ENCODE data around the gene TRPV6. TPM values are rescaled to one million over a fixed set of nuclear protein-coding genes. Genes with fewer than 3 reads are reported as not detected.

The TRPV6 gene
- total RNA-seq, 2 experiments from 2014 or later: not detected

- ATAC-seq: no peak
Measured at GRCh38 chr7:142878315-142878714, 7.2 kb downstream of the TRPV6 start.

GRCh38 chr7:142876991-142877910 lies 8.3 kb downstream of the TRPV6 start:
- POLR2A ChIA-PET: no interaction called here
- Mint-ChIP-seq H3K27me3 (no peaks in the 10 kb centered on the region), H3K36me3 (ENCODE audit: low read depth) (no peaks in the 10 kb centered on the region), H3K27ac (no peak overlapping the region), H3K4me1 (ENCODE audit: low read depth) (no peaks in the 10 kb centered on the region), H3K9me3 (no peaks in the 10 kb centered on the region), H3K4me3 (no peak overlapping the region)
- no peak for TF ChIP-seq CTCF (IDR thresholded peaks at IDR 0.05)
- CTCF ChIA-PET: no interaction called here
- intact Hi-C loops (cut with micrococcal nuclease): loop anchor here (10.0 kb wide), 1 partner anchor 338 kb away; no protein-coding TSS in a partner anchor
- DNase-seq: no peak
- no peak for ATAC-seq

More at GRCh38 chr7:142878315-142878714, 7.2 kb downstream of the TRPV6 start:
- intact Hi-C loops (cut with micrococcal nuclease): loop anchor here (10.0 kb wide), 1 partner anchor 336 kb away; no protein-coding TSS in a partner anchor
- Mint-ChIP-seq H3K4me3 (no peak overlapping the region), H3K9me3 (no peaks in the 10 kb centered on the region), H3K27me3 (no peaks in the 10 kb centered on the region), H3K4me1 (ENCODE audit: low read depth) (no peaks in the 10 kb centered on the region), H3K36me3 (ENCODE audit: low read depth) (no peaks in the 10 kb centered on the region), H3K27ac (no peak overlapping the region)
- CTCF ChIA-PET: interaction anchor here (1.1 to 5.3 kb wide), 3 partner anchors 12 to 337 kb away, joined by 3 to 55 read pairs (median 24); no protein-coding TSS in a partner anchor
- no peak for TF ChIP-seq CTCF (IDR thresholded peaks at IDR 0.05)
- DNase-seq: no peak
- POLR2A ChIA-PET: no interaction called here

GRCh38 chr7:142876236-142876960 lies 9.1 kb downstream of the TRPV6 start:
- intact Hi-C loops (cut with micrococcal nuclease): loop anchor here (10.0 kb wide), 1 partner anchor 338 kb away; no protein-coding TSS in a partner anchor
- Mint-ChIP-seq H3K27ac (no peak overlapping the region), H3K4me1 (ENCODE audit: low read depth) (no peaks in the 10 kb centered on the region), H3K9me3 (no peaks in the 10 kb centered on the region), H3K4me3 (no peak overlapping the region), H3K36me3 (ENCODE audit: low read depth) (no peaks in the 10 kb centered on the region), H3K27me3 (no peaks in the 10 kb centered on the region)
- no peak for TF ChIP-seq CTCF (IDR thresholded peaks at IDR 0.05)
- CTCF ChIA-PET: no interaction called here
- POLR2A ChIA-PET: no interaction called here
- DNase-seq (no peak), ATAC-seq (no peak)

- intact Hi-C loops (cut with micrococcal nuclease): loop anchor here (10.0 kb wide), 1 partner anchor 339 kb away; no protein-coding TSS in a partner anchor
- DNase-seq: no peak
- ChIA-PET CTCF (interaction anchor here (1.0 to 1.8 kb wide), 3 partner anchors 64 to 572 kb away, joined by 3 to 5 read pairs (median 4); no protein-coding TSS in a partner anchor), POLR2A (no interaction called here)
- no peak overlapping the region for H3K27ac Mint-ChIP-seq
- H3K4me3 Mint-ChIP-seq: no peak overlapping the region
- no peaks in the 10 kb centered on the region for H3K9me3 Mint-ChIP-seq
- H3K4me1 Mint-ChIP-seq (ENCODE audit: low read depth): no peaks in the 10 kb centered on the region
- no peak for ATAC-seq
- H3K27me3 Mint-ChIP-seq: no peaks in the 10 kb centered on the region
- H3K36me3 Mint-ChIP-seq (ENCODE audit: low read depth): no peaks in the 10 kb centered on the region
- no peak for TF ChIP-seq CTCF (IDR thresholded peaks at IDR 0.05)
Measured at GRCh38 chr7:142875456-142875855, 10.1 kb downstream of the TRPV6 start.
